Naive B cell (primary cell): ENCODE data around the gene UBE2R2. TPM values are rescaled to one million over a fixed set of nuclear protein-coding genes. Genes with fewer than 3 reads are reported as not detected.
A peak's percentile ranks its signal among the peaks of the same experiment; 100 is the strongest.
"Not testable (repeated sequence)": the region's sequence is repeated elsewhere in the genome, so short reads cannot be mapped to it uniquely, and the experiment has no call there.

ENCODE experiments used
- ATAC-seq, 2 donors: fragments of 150-1000 bp; cut with Tn5 transposase; 2 replicates each; pipeline ENCODE4 v1.10.0; 2021; ENCODE audit warnings: low read depth in 2 of 2, mild to moderate bottlenecking in 2 of 2, moderate library complexity in 2 of 2
- DNase-seq: peaks from one replicate; pipeline ENCODE4 v3.0.0; 2022
- H3K27ac Mint-ChIP-seq, 6 donors: one replicate each; pipeline ENCODE4 v1.8.0; 2020 to 2022; ENCODE audit warnings: mild to moderate bottlenecking in 6 of 6, mixed read lengths in 6 of 6, moderate library complexity in 5 of 6, inconsistent platforms in 2 of 6
- H3K27me3 Mint-ChIP-seq, 3 donors: one replicate each; pipeline ENCODE4 v1.8.0; 2021 to 2022; ENCODE audit warnings: mixed read lengths in 3 of 3, mild to moderate bottlenecking in 1 of 3
- H3K36me3 Mint-ChIP-seq, 2 donors: one replicate each; pipeline ENCODE4 v1.8.0; 2020 to 2022; ENCODE audit warnings: mixed read lengths in 2 of 2, inconsistent platforms in 1 of 2, mild to moderate bottlenecking in 1 of 2
- H3K4me1 Mint-ChIP-seq, 3 donors: one replicate each; pipeline ENCODE4 v1.8.0; 2020 to 2022; ENCODE audit warnings: mixed read lengths in 3 of 3, inconsistent platforms in 1 of 3, mild to moderate bottlenecking in 1 of 3, moderate library complexity in 1 of 3
- H3K4me3 Mint-ChIP-seq, 8 donors: one replicate each; pipeline ENCODE4 v1.8.0; 2020 to 2022; ENCODE audit warnings: mild to moderate bottlenecking in 8 of 8, mixed read lengths in 8 of 8, moderate library complexity in 8 of 8, inconsistent platforms in 2 of 8
- H3K9me3 Mint-ChIP-seq, 7 donors: one replicate each; pipeline ENCODE4 v1.8.0; 2020 to 2022; ENCODE audit warnings: mixed read lengths in 7 of 7, mild to moderate bottlenecking in 5 of 7, inconsistent platforms in 2 of 7, moderate library complexity in 1 of 7
- polyA plus RNA-seq, 6 donors: library from polyadenylated mRNA; unstranded; fragments of 300-500 nt; fragmentation: Illumina TruSeq; gene quantifications; one replicate each; pipeline ENCODE4 v1.2.3, GENCODE V29; 2021; ENCODE audit warnings: low read depth in 6 of 6

Gene UBE2R2
- 10 to 100 TPM; 26.5 to 33.6 (median 28.9) TPM for polyA plus RNA-seq

DNA sequence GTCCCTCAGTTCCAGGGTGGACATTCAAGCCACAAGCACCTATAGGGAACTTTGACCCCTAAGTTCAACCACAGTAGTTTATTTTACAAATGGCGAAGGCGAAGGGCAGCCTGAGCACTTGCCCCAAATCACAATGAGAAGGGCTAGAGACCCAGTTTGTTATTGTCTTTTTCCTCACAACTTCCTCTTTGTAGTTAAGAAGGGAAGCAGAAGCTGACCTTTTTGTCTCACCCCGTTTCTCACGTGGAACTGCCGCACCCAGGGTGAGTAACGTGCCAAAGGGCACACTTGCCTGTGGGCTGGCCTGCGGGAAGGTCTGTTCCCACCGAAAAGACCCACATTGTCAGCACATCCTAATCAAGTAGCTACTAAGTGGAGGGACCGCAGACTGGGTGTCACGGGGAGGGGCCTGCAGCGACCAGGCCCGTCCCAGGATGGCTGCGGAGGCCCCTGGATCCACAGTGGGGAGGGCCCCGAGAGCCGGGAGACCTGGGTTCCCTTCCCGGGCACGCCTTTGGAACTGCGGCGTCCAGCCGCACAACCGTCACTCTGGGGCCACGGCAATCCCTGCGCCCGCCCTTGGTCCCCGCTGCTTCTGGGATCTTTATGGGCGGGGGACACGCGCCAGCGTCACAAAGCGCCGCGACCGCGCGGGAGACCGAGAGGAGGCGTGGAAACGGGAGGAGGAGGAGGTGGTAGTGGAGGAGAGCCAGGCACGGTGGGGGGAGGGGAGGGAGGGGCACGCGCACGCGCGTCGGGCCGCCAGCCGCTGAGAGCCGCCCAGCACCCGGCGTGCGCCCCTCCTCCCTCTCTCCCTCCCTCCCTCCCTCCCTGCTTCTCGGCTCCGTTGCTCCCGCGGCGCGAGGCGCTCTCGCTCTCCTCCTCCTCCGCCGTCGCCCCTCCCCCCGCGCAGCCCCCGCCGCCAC is at the start of gene UBE2R2:
Gene UBE2R2, plus strand, starts transcription at position 834 of the 926 bp plus-strand sequence. CDS start 598 bp downstream, outside the sequence.
- H3K36me3 Mint-ChIP-seq: no peaks in the 10 kb centered on the region
- peaks cover 47 to 67% (median 62%) of the 10 kb centered on the region in 3 donors for H3K4me1 Mint-ChIP-seq
- ATAC-seq: peak; percentile 74 to 75
- H3K27me3 Mint-ChIP-seq: no peaks in the 10 kb centered on the region
- peak within 1 kb of the TSS; percentile 99 to 100 (median 99) for H3K27ac Mint-ChIP-seq
- peak; percentile 88 for DNase-seq
- no peaks in the 10 kb centered on the region for H3K9me3 Mint-ChIP-seq
- H3K4me3 Mint-ChIP-seq: peak within 1 kb of the TSS; percentile 89 to 99 (median 94)

DNA sequence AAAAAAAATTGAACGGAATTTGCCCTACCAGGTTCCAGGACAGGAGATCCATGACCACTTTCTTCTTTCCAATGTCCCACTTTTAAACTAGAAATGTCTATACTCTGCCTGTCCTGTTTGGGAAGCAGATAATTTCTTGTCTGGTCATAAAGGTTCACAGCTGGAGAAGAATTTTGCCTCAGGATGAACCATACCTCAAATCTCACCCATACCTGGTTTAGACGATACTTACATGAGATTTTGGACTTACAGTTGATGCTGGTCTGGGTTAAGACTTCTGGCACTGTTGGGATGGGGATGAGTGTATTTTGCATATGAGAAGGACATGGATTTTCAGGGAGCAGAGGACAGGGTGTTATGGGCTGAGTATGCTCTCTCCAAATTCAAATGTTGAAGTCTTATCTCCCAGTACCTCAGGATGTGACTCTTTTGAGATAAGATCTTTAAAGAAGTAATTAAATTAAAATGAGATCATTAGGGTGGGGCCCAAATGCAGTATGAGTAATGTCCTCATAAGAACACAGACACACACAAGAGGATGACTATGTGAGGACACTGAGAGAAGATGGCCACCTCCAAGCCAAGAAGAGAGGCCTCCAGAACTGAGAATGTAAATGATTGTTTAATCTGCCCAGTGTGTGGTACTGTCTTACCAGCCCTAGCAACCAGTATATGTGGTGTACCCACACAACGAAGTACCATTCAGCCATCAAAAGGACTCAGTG is 46.6 kb upstream of the UBE2R2 start:
- H3K4me1 Mint-ChIP-seq, H3K4me3 Mint-ChIP-seq, DNase-seq, ATAC-seq, H3K36me3 Mint-ChIP-seq, H3K9me3 Mint-ChIP-seq: not testable (repeated sequence)
- Mint-ChIP-seq H3K27me3 (peaks cover 0 to 13% (median 9%) of the 10 kb centered on the region in 3 donors), H3K27ac (peak overlapping the region in 1 of 6 donors; percentile 57)

DNA sequence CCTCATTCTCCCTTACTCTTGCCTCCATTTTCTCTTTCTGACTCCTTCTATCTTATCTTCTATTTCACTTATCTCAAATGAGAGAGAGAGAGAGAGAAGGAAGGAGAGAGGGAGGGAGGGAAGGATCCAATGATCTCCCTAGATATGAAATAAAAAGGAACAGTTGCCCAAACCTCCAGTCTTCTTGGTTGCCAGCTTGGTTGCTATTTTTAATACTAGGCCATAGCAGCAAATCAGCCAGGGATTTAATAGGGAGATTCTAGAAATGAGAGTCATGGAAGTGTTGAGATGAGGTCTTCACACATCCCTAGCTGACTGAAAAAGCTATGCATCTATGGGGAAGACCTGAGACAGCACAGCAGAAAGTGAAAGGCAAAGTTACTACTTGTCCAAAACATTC is 43.8 kb upstream of the UBE2R2 start:
- not testable (repeated sequence) for ATAC-seq, DNase-seq, H3K4me1 Mint-ChIP-seq, H3K36me3 Mint-ChIP-seq, H3K4me3 Mint-ChIP-seq, H3K9me3 Mint-ChIP-seq, H3K27ac Mint-ChIP-seq
- peaks cover 0 to 17% (median 13%) of the 10 kb centered on the region in 3 donors for H3K27me3 Mint-ChIP-seq

DNA sequence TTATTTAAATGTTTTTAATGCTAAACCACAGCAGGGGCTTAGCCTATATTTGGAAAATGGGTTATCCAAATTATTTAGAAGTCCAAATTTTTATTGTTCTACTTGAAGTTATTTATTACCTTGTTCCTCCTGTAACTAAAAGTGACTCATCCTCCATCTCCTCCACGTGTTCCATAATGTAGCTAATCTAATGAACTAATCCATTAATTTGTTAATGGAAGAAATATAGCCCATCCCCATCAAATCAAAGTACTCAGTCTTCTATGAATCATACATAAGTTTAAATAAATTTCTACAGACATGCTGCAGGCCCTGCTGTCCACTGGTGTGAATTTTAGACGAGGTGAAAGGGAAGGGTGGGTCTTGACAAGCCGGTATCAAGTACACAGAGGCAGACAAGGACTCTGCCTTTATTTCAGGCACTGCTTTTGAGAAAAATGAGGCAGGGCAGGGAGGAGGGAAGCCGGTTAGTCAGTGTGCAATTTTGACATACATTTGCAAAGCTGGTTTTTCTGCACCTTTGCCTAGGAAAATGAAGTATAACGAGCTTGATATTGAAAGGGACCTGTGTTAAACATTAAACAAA is 42.8 kb upstream of the UBE2R2 start:
- DNase-seq, ATAC-seq, H3K36me3 Mint-ChIP-seq, H3K4me1 Mint-ChIP-seq, H3K27ac Mint-ChIP-seq, H3K4me3 Mint-ChIP-seq, H3K9me3 Mint-ChIP-seq: not testable (repeated sequence)
- peaks cover 0 to 18% (median 17%) of the 10 kb centered on the region in 3 donors for H3K27me3 Mint-ChIP-seq

- H3K27ac Mint-ChIP-seq: no peak overlapping the region
- peaks cover 0 to 7% (median 1%) of the 10 kb centered on the region in 7 donors for H3K9me3 Mint-ChIP-seq
- H3K4me1 Mint-ChIP-seq: peaks cover 0 to 6% (median 6%) of the 10 kb centered on the region in 3 donors
- peaks cover 0 to 18% (median 17%) of the 10 kb centered on the region in 3 donors for H3K27me3 Mint-ChIP-seq
- no peak for ATAC-seq
- H3K36me3 Mint-ChIP-seq: no peaks in the 10 kb centered on the region
- DNase-seq: no peak
- no peak overlapping the region for H3K4me3 Mint-ChIP-seq
These were observed 40.4 kb upstream of the UBE2R2 start for GRCh38 chr9:33776578-33776977.

DNA sequence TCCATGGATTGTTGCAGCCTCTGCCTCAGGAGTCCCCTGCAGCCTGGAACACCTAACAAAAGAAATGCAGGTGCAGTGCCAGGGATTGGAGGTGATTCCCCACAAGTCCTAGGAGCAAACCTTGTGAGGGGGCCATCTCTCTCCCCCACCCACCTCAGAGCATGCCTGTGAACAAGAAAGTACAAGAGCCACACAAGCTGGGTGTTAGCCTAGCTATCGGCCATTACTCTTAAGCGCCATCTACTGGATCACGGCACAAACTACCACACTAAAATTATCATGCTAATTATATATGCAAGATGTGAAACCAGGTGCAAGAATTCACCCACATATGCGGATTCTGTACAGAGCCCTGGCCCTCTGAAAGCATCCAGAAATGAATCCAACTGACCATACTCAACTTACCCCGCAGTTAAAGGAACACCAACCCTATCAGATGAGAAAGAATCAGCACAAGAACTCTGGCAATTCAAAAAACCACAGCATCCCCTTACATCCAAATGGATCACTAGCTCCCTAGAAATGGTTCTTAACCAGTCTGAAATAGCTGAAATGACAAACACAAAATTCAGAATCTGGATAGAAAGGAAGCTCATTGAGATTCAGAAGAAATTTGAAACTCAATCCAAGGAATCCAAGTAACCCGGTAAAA is 38.1 kb upstream of the UBE2R2 start:
- ATAC-seq: peak; percentile 73 to 81
- Mint-ChIP-seq H3K36me3 (no peaks in the 10 kb centered on the region), H3K27me3 (peaks cover 4 to 10% (median 8%) of the 10 kb centered on the region in 3 donors), H3K27ac (no peak overlapping the region), H3K9me3 (peaks cover 0 to 7% (median 1%) of the 10 kb centered on the region in 7 donors), H3K4me3 (no peak overlapping the region), H3K4me1 (peaks cover 0 to 6% (median 6%) of the 10 kb centered on the region in 3 donors)
- DNase-seq: peak; percentile 55

DNA sequence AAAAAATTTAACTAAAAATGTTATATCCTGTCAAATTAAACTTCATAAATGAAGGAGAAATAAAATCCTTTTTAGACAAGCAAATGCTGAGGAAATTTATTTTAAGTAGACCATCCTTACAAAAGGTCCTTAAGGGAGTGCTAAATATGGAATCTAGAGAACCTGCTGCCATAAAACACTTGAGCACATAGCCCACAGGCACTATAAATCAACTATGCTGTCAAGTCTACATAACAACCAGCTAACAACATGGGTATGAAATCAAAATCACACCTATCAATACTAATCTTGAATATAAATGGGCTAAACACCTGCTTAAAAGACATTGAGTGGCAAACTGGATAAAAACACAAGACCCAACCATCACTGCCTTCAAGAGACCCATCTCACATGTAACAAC is 36.7 kb upstream of the UBE2R2 start:
- Mint-ChIP-seq H3K4me3 (no peak overlapping the region), H3K9me3 (peaks cover 0 to 7% (median 1%) of the 10 kb centered on the region in 7 donors), H3K27ac (no peak overlapping the region), H3K27me3 (peaks cover 4 to 8% (median 4%) of the 10 kb centered on the region in 3 donors), H3K36me3 (no peaks in the 10 kb centered on the region), H3K4me1 (peaks cover 0 to 6% (median 6%) of the 10 kb centered on the region in 3 donors)
- ATAC-seq (no peak), DNase-seq (no peak)

- Mint-ChIP-seq H3K4me1 (peaks cover 0 to 6% (median 6%) of the 10 kb centered on the region in 3 donors), H3K9me3 (peaks cover 0 to 7% (median 0%) of the 10 kb centered on the region in 7 donors), H3K36me3 (no peaks in the 10 kb centered on the region), H3K27ac (no peak overlapping the region), H3K27me3 (peaks cover 4 to 17% (median 10%) of the 10 kb centered on the region in 3 donors), H3K4me3 (no peak overlapping the region)
- ATAC-seq (no peak), DNase-seq (no peak)
These were observed 35.2 kb upstream of the UBE2R2 start for GRCh38 chr9:33781736-33782135.

DNA sequence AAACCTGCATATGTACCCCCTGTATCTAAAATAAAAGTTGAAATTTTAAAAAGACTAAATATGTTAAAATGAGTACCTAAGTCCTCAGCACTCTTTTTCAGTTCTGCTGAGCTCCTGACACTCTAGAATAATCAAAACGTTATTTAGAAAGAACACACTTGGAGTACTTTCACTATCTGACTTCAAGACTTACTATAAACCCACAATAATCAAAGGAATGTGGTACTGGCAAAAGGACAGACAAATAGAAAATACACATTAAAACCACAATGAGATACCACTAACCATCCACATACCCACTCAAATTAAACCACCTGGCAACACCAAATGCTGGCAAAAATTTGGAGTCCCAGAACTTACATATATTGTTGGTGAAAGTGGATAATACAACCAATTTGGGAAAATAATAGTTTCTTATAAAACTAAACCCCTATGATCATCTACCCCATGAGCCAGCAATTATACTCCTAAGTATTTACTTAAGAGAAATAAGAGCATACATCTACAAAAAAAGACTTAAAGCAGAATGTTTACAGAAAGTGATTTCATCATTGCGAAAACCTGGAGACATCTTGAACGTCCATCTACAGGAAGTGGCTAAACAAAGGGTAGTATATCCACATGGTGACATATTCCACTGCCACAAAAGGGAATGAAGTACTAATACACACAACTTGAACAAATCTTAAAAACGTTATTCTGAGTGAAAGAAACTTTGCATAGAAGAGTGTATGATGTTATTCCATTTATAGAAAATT is 34.4 kb upstream of the UBE2R2 start:
- peaks cover 0 to 7% (median 0%) of the 10 kb centered on the region in 7 donors for H3K9me3 Mint-ChIP-seq
- no peak for ATAC-seq
- DNase-seq: no peak
- no peaks in the 10 kb centered on the region for H3K36me3 Mint-ChIP-seq
- H3K27me3 Mint-ChIP-seq: peaks cover 4 to 18% (median 10%) of the 10 kb centered on the region in 3 donors
- no peak overlapping the region for H3K4me3 Mint-ChIP-seq
- H3K4me1 Mint-ChIP-seq: peaks cover 0 to 6% (median 6%) of the 10 kb centered on the region in 3 donors
- no peak overlapping the region for H3K27ac Mint-ChIP-seq

DNA sequence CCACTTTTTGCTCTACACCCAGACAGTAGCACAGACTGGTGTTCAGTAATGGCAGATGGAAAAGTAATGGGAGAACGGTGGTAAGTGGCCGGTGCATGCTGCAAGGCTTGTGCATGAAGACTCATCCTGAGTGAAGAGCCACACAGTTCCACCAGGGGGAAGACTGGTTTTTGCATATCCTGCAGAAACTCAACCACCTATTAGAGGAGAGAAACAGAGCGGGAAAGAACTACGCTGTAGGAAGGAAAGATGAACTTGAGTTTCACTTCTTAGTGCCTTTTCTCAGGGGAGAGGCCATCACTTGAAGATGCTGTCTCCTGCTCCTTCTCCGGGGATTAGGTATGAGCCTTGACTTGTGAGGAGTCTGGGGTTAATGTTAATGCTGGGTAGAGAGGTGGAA is 31.0 kb upstream of the UBE2R2 start:
- H3K36me3 Mint-ChIP-seq: no peaks in the 10 kb centered on the region
- DNase-seq (no peak), ATAC-seq (peak; percentile 45 to 51)
- H3K27me3 Mint-ChIP-seq: peaks cover 4 to 14% (median 10%) of the 10 kb centered on the region in 3 donors
- peaks cover 0 to 2% (median 0%) of the 10 kb centered on the region in 7 donors for H3K9me3 Mint-ChIP-seq
- H3K4me1 Mint-ChIP-seq: no peaks in the 10 kb centered on the region
- H3K27ac Mint-ChIP-seq: peak overlapping the region in 1 of 6 donors; percentile 17
- no peak overlapping the region for H3K4me3 Mint-ChIP-seq

DNA sequence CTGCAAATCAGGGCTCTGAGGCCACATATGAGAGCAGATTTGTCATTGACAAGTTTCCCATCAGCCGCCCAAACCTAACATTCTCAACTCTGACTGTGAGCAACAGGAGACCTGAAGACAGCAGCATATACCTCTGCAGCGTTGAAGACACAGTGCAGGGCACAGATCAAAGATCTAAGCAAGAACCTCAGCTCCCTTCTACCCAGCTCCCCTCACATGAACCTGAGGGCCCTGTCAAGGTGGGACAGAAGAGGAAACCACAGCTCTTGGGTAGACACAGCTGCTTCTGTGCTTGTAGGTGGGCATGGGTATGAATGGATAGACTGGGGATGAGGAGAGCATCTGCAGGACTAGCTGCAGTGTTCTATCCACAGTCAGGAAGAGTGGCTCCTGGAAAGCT is 30.3 kb upstream of the UBE2R2 start:
- H3K9me3 Mint-ChIP-seq: peaks cover 0 to 2% (median 0%) of the 10 kb centered on the region in 7 donors
- H3K27me3 Mint-ChIP-seq: peaks cover 4 to 14% (median 10%) of the 10 kb centered on the region in 3 donors
- H3K4me3 Mint-ChIP-seq: no peak overlapping the region
- peak overlapping the region in 1 of 6 donors; percentile 47 for H3K27ac Mint-ChIP-seq
- no peaks in the 10 kb centered on the region for H3K4me1 Mint-ChIP-seq
- DNase-seq (no peak), ATAC-seq (no peak)
- no peaks in the 10 kb centered on the region for H3K36me3 Mint-ChIP-seq

DNA sequence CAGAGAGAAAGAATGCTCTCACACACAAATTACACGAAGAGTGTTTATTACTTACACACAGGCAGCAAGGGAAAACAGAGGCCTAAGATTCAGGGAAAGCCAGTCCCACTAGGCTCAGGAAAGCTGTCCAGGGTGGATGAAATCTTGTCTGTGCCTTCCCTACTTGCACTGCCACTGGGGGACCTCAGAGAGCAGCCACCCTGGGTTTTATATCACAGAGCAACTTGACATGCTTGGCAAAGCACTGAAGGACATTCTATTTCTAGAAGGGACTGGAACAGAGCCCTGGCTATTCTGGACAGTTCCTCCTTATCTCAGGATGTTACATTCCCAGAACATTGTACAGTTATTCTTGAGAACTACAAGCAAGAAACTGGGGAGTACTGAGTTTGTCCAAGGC is 29.1 kb upstream of the UBE2R2 start:
- peaks cover 0 to 2% (median 0%) of the 10 kb centered on the region in 7 donors for H3K9me3 Mint-ChIP-seq
- peaks cover 9 to 14% (median 10%) of the 10 kb centered on the region in 3 donors for H3K27me3 Mint-ChIP-seq
- H3K27ac Mint-ChIP-seq: no peak overlapping the region
- ATAC-seq (no peak), DNase-seq (no peak)
- H3K4me1 Mint-ChIP-seq: no peaks in the 10 kb centered on the region
- no peaks in the 10 kb centered on the region for H3K36me3 Mint-ChIP-seq
- no peak overlapping the region for H3K4me3 Mint-ChIP-seq
